Uterus (tissue), 4 donors: ENCODE results near the gene TMEM79. TPM values are rescaled to one million over a fixed set of nuclear protein-coding genes. Genes with fewer than 3 reads are reported as not detected.

Experiments used
- DNase-seq, 2 donors: peaks; one replicate each; pipeline ENCODE4 v3.0.0-alpha.2; 2019 to 2020
- H3K27ac ChIP-seq, 2 donors: fragments of 200-600 bp; sonication (generic); 1 replicate in 1 of 2; 2 replicates in 1 of 2; pipeline ENCODE4 v1.5.1; 2016 to 2018
- H3K27me3 ChIP-seq, 2 donors: fragments of 200-600 bp; sonication (generic); one replicate each; pipeline ENCODE4 v1.5.1; 2018 to 2019; ENCODE audit warnings: control low read depth in 1 of 2
- H3K36me3 ChIP-seq, 2 donors: fragments of 200-600 bp; sonication (generic); one replicate each; pipeline ENCODE4 v1.5.1; 2019; ENCODE audit warnings: control low read depth in 1 of 2
- H3K4me1 ChIP-seq, 2 donors: fragments of 200-600 bp; sonication (generic); one replicate each; pipeline ENCODE4 v1.5.1; 2018 to 2019; ENCODE audit warnings: control low read depth in 1 of 2
- H3K4me3 ChIP-seq, 2 donors: fragments of 200-600 bp; sonication (generic); 1 replicate in 1 of 2; 2 replicates in 1 of 2; pipeline ENCODE4 v1.5.1; 2018 to 2019; ENCODE audit warnings: mild to moderate bottlenecking in 1 of 2
- H3K9me3 ChIP-seq, 2 donors: fragments of 200-600 bp; sonication (generic); one replicate each; pipeline ENCODE4 v1.5.1; 2019; ENCODE audit warnings: control low read depth in 1 of 2
- CTCF ChIP-seq, 4 experiments: fragments of 200-600 bp in 2 of 4; fragments of 450-650 bp in 2 of 4; sonication (generic) in 2 of 4; IDR thresholded peaks; one replicate each; pipeline ENCODE4 v1.5.1; 2016 to 2019; ENCODE audit warnings: antibody characterized with exemption in 4 of 4, mild to moderate bottlenecking in 2 of 4, moderate library complexity in 1 of 4
- POLR2A ChIP-seq, 2 donors: fragments of 450-650 bp; IDR thresholded peaks; one replicate each; pipeline ENCODE4 v1.6.1; 2016; ENCODE audit warnings: antibody characterized with exemption in 2 of 2, mild to moderate bottlenecking in 1 of 2, moderate library complexity in 1 of 2
- intact Hi-C: fragments of 100-400 bp; cut with DNase I; formaldehyde crosslinking; loops from one replicate; pipeline ENCODE4 v1.15.1; 2023; ENCODE audit warnings: low total_unique reads
- total RNA-seq, 4 donors: library from RNA; depleted of rRNA in 3 of 4; stranded (reverse); fragments of >200 nt in 3 of 4; gene quantifications; one replicate each; pipeline versions ENCODE4 v1.1.0 to v1.2.4, GENCODE V29; 2014 to 2023
- donor health status: DM: yes; HTN: yes; CAD: no.

The TMEM79 gene
- total RNA-seq, 4 donors from 2014 or later, result 0.26 to 2.7 (median 1.5) TPM

- DNase-seq, result no peak
- intact Hi-C loops, result no loop called here
- no peak overlapping the region for H3K27ac ChIP-seq
- H3K4me3 ChIP-seq, result no peak overlapping the region
- H3K4me1 ChIP-seq, result no peaks in the 10 kb centered on the region
- H3K9me3 ChIP-seq, result no peaks in the 10 kb centered on the region
- H3K36me3 ChIP-seq, result no peaks in the 10 kb centered on the region
- TF ChIP-seq POLR2A (IDR thresholded peaks at IDR 0.05), result no peak
- TF ChIP-seq CTCF (IDR thresholded peaks at IDR 0.05), result no peak
- H3K27me3 ChIP-seq, result no peaks in the 10 kb centered on the region
Observed at GRCh38 chr1:156262461-156263287, 21.5 kb upstream of the TMEM79 start.

GRCh38 chr1:156263288-156263655, 20.9 kb upstream of the TMEM79 start:
- Histone ChIP-seq H3K27ac (no peak overlapping the region), H3K9me3 (no peaks in the 10 kb centered on the region), H3K4me3 (no peak overlapping the region), H3K27me3 (no peaks in the 10 kb centered on the region), H3K36me3 (no peaks in the 10 kb centered on the region), H3K4me1 (no peaks in the 10 kb centered on the region)
- no peak for TF ChIP-seq CTCF (IDR thresholded peaks at IDR 0.05)
- TF ChIP-seq POLR2A (IDR thresholded peaks at IDR 0.05), result no peak
- DNase-seq, result no peak
- intact Hi-C loops, result no loop called here

- H3K4me1 ChIP-seq, result no peaks in the 10 kb centered on the region
- intact Hi-C loops, result no loop called here
- no peak overlapping the region for H3K27ac ChIP-seq
- H3K36me3 ChIP-seq, result no peaks in the 10 kb centered on the region
- TF ChIP-seq POLR2A (IDR thresholded peaks at IDR 0.05) (no peak), CTCF (IDR thresholded peaks at IDR 0.05) (no peak)
- DNase-seq, result no peak
- H3K4me3 ChIP-seq, result no peak overlapping the region
- no peaks in the 10 kb centered on the region for H3K27me3 ChIP-seq
- no peaks in the 10 kb centered on the region for H3K9me3 ChIP-seq
Observed at GRCh38 chr1:156266051-156266450, 18.1 kb upstream of the TMEM79 start.

GRCh38 chr1:156268336-156268735, 15.8 kb upstream of the TMEM79 start:
- Histone ChIP-seq H3K27ac (no peak overlapping the region), H3K27me3 (no peaks in the 10 kb centered on the region), H3K36me3 (no peaks in the 10 kb centered on the region), H3K4me3 (no peak overlapping the region), H3K4me1 (no peaks in the 10 kb centered on the region), H3K9me3 (no peaks in the 10 kb centered on the region)
- intact Hi-C loops, result no loop called here
- TF ChIP-seq CTCF (IDR thresholded peaks at IDR 0.05), result no peak
- no peak for TF ChIP-seq POLR2A (IDR thresholded peaks at IDR 0.05)
- no peak for DNase-seq

- H3K36me3 ChIP-seq, result no peaks in the 10 kb centered on the region
- intact Hi-C loops, result no loop called here
- H3K4me1 ChIP-seq, result no peaks in the 10 kb centered on the region
Observed at GRCh38 chr1:156270314-156270713, 13.8 kb upstream of the TMEM79 start.

More at GRCh38 chr1:156270314-156270713, 13.8 kb upstream of the TMEM79 start:
- Histone ChIP-seq H3K9me3 (no peaks in the 10 kb centered on the region), H3K27ac (no peak overlapping the region), H3K27me3 (no peaks in the 10 kb centered on the region), H3K4me3 (no peak overlapping the region)
- no peak for DNase-seq
- no peak for TF ChIP-seq CTCF (IDR thresholded peaks at IDR 0.05)
- TF ChIP-seq POLR2A (IDR thresholded peaks at IDR 0.05), result no peak
